Natural killer cell (primary cell): ENCODE measurements around the gene RAB1A. TPM values are rescaled to one million over a fixed set of nuclear protein-coding genes. Genes with fewer than 3 reads are reported as not detected.
A peak's percentile ranks its signal among the peaks of the same experiment; 100 is the strongest.

Experiments used
- ATAC-seq, 3 donors: fragments of 150-1000 bp in 2 of 3; fragments of 200-7000 bp in 1 of 3; cut with Tn5 transposase; 1 replicate in 1 of 3; 2 replicates in 2 of 3; pipeline ENCODE4 v1.10.0; 2021; ENCODE audit warnings: mild to moderate bottlenecking in 2 of 3, moderate library complexity in 2 of 3
- DNase-seq, 2 donors: peaks; one replicate each; pipeline versions ENCODE4 v3.0.0 to v3.0.0-alpha.2; 2013 to 2021; ENCODE audit warnings: mixed read lengths in 1 of 2
- H3K27ac ChIP-seq: one replicate; pipeline ENCODE4 v1.5.1; 2013; ENCODE audit warnings: mild to moderate bottlenecking, low read length
- H3K27me3 ChIP-seq: one replicate; pipeline ENCODE4 v1.6.1; 2013; ENCODE audit warnings: low read length; ENCODE audit not compliant: control insufficient read depth, insufficient read depth
- H3K36me3 ChIP-seq: one replicate; pipeline ENCODE4 v1.6.1; 2013; ENCODE audit warnings: low read length; ENCODE audit not compliant: control insufficient read depth, insufficient read depth
- H3K4me1 ChIP-seq: one replicate; pipeline ENCODE4 v1.6.1; 2013; ENCODE audit warnings: low read length; ENCODE audit not compliant: control insufficient read depth, insufficient read depth
- H3K4me3 ChIP-seq: one replicate; pipeline ENCODE4 v1.5.1; 2013; ENCODE audit warnings: low read length
- H3K9me3 ChIP-seq: one replicate; pipeline ENCODE4 v1.6.1; 2013; ENCODE audit warnings: low read length; ENCODE audit not compliant: control insufficient read depth, insufficient read depth
- H3K27ac Mint-ChIP-seq, 2 donors: one replicate each; pipeline ENCODE4 v1.8.0; 2022; ENCODE audit warnings: mild to moderate bottlenecking in 2 of 2, mixed read lengths in 2 of 2, moderate library complexity in 1 of 2
- H3K27me3 Mint-ChIP-seq, 2 donors: one replicate each; pipeline ENCODE4 v1.8.0; 2022; ENCODE audit warnings: low read depth in 2 of 2, mixed read lengths in 2 of 2
- H3K36me3 Mint-ChIP-seq: one replicate; pipeline ENCODE4 v1.8.0; 2022; ENCODE audit warnings: mixed read lengths
- H3K4me1 Mint-ChIP-seq, 2 donors: one replicate each; pipeline ENCODE4 v1.8.0; 2022; ENCODE audit warnings: mixed read lengths in 2 of 2
- H3K4me3 Mint-ChIP-seq: one replicate; pipeline ENCODE4 v1.8.0; 2022; ENCODE audit warnings: mild to moderate bottlenecking, moderate library complexity, mixed read lengths
- H3K9me3 Mint-ChIP-seq, 2 donors: one replicate each; pipeline ENCODE4 v1.8.0; 2022; ENCODE audit warnings: mixed read lengths in 2 of 2
- WGBS: methylation state at CpG from one replicate; pipeline ENCODE4 v1.1.7; 2013; ENCODE audit warnings: missing lambda C conversion rate; ENCODE audit not compliant: insufficient coverage; 5-methylcytosine and 5-hydroxymethylcytosine counted together
- intact Hi-C: fragments of 100-400 bp; cut with micrococcal nuclease; formaldehyde crosslinking; loops from one replicate; pipeline ENCODE4 v1.14.2; 2022
- total RNA-seq, 4 donors: library from RNA; stranded (reverse); fragments of 120-200 nt in 1 of 4; gene quantifications; one replicate each; pipeline versions ENCODE4 v1.2.3 to v1.2.4, GENCODE V29; 2013 to 2022
- TF ChIP-seq, protein P1 (sequence below): fragments of 200-600 bp; IDR thresholded peaks from one replicate; pipeline ENCODE4 v1.8.0; 2022; ENCODE audit warnings: antibody characterized with exemption

The RAB1A gene
- total RNA-seq, 3 donors from 2014 or later (not counting 1 experiment from before 2014, with no cell fraction given): 83.5 to 101 (median 93.6) TPM

DNA sequence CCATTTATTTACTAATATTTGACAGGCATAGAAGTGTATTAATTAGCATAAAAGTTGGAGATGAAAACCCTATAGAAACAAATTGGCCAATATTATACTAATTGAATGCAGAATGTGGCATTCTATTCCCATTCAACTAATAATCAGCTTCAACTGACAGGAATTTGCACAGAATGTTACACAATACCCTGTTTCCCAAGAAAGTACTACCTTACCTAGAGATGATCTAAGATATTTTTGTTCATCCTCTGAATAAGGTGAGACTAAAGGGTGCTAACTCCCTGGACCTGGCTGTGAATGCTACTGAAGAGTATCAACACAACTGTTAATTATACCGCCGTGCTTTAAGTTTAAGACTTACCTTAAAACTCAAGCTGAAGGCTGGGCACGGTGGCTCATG is 44.8 kb downstream of the RAB1A start:
- no peaks in the 10 kb centered on the region for H3K9me3 Mint-ChIP-seq
- no peak for ATAC-seq
- H3K36me3 ChIP-seq: peaks cover 68% of the 10 kb centered on the region
- peaks cover 26 to 38% of the 10 kb centered on the region in 2 donors for H3K4me1 Mint-ChIP-seq
- H3K27ac ChIP-seq: no peak overlapping the region
- DNase-seq: no peak
- no peaks in the 10 kb centered on the region for H3K27me3 ChIP-seq
- no peaks in the 10 kb centered on the region for H3K36me3 Mint-ChIP-seq
- TF ChIP-seq, protein P1, sequence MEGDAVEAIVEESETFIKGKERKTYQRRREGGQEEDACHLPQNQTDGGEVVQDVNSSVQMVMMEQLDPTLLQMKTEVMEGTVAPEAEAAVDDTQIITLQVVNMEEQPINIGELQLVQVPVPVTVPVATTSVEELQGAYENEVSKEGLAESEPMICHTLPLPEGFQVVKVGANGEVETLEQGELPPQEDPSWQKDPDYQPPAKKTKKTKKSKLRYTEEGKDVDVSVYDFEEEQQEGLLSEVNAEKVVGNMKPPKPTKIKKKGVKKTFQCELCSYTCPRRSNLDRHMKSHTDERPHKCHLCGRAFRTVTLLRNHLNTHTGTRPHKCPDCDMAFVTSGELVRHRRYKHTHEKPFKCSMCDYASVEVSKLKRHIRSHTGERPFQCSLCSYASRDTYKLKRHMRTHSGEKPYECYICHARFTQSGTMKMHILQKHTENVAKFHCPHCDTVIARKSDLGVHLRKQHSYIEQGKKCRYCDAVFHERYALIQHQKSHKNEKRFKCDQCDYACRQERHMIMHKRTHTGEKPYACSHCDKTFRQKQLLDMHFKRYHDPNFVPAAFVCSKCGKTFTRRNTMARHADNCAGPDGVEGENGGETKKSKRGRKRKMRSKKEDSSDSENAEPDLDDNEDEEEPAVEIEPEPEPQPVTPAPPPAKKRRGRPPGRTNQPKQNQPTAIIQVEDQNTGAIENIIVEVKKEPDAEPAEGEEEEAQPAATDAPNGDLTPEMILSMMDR: no peak
- no peak overlapping the region for H3K4me3 ChIP-seq
- no peak overlapping the region for H3K27ac Mint-ChIP-seq
- intact Hi-C loops: no loop called here
- 100% methylated on average over 2 of the region's 3 CpGs for WGBS
- H3K9me3 ChIP-seq: no peaks in the 10 kb centered on the region
- no peak overlapping the region for H3K4me3 Mint-ChIP-seq
- H3K27me3 Mint-ChIP-seq: no peaks in the 10 kb centered on the region
- H3K4me1 ChIP-seq: no peaks in the 10 kb centered on the region

DNA sequence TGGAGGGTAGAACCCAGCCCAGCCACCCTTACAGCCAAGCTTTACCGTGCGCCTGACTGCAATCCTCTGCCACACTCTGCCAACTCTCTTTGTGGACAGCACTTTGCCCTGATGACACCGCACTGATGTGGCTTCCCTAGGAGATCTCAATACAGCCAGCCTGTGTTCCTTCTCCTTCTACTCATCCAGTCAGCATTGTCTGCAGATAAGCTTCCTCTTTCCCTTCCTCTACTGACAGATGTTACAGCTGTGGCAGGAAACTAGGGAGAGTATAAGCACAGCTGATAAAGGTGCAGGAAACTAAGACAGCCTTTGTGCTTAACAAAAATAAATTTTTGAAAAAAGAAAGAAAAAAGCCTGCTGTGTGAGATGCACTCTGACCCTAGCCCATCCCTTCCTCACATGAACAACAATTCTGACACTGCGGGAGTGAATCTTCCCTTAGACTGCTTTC is 48.6 kb downstream of the RAB1A start:
- Histone ChIP-seq H3K4me1 (no peaks in the 10 kb centered on the region), H3K9me3 (no peaks in the 10 kb centered on the region), H3K27ac (no peak overlapping the region), H3K4me3 (no peak overlapping the region), H3K27me3 (no peaks in the 10 kb centered on the region), H3K36me3 (peaks cover 63% of the 10 kb centered on the region)
- no peaks in the 10 kb centered on the region for H3K36me3 Mint-ChIP-seq
- H3K27ac Mint-ChIP-seq: peak overlapping the region; percentile 54 to 61
- no peaks in the 10 kb centered on the region for H3K9me3 Mint-ChIP-seq
- ATAC-seq (peak; percentile 12 to 45 (median 35)), DNase-seq (no peak)
- no peaks in the 10 kb centered on the region for H3K27me3 Mint-ChIP-seq
- 41% methylated on average over 4 of the region's 4 CpGs for WGBS
- TF ChIP-seq, protein P1: no peak
- H3K4me1 Mint-ChIP-seq: peaks cover 12 to 21% of the 10 kb centered on the region in 2 donors
- intact Hi-C loops: no loop called here
- no peak overlapping the region for H3K4me3 Mint-ChIP-seq

DNA sequence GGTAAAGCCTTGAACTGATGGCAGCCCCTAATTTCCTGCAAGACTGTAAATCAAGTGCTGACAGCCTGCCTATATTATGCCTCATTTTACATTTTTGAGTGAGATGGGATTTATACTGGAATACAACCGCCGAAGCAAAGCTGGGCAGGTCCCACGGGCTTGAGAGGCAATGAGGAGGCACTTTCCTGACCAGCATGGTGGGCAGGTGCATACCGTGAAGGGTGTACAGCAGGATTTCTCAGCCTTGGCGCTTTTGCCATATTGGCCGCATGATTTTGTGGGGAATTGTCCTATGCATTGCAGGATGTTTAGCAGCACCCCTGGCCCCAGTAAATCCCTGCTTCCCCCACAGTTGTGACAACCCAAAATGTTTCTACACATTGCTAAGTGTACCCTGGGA is 50.9 kb downstream of the RAB1A start:
- no peaks in the 10 kb centered on the region for H3K36me3 Mint-ChIP-seq

More for the DNA sequence above, 50.9 kb downstream of the RAB1A start:
- H3K4me1 Mint-ChIP-seq: peaks cover 12 to 21% of the 10 kb centered on the region in 2 donors
- TF ChIP-seq, protein P1: no peak
- H3K9me3 ChIP-seq: no peaks in the 10 kb centered on the region
- DNase-seq (no peak), ATAC-seq (no peak)
- H3K27ac ChIP-seq: no peak overlapping the region
- no peak overlapping the region for H3K4me3 ChIP-seq
- intact Hi-C loops: no loop called here
- no peak overlapping the region for H3K4me3 Mint-ChIP-seq
- no peaks in the 10 kb centered on the region for H3K9me3 Mint-ChIP-seq
- H3K27me3 ChIP-seq: no peaks in the 10 kb centered on the region
- H3K27me3 Mint-ChIP-seq: no peaks in the 10 kb centered on the region
- over 99% methylated on average over 6 of the region's 6 CpGs for whole genome bisulfite sequencing
- H3K27ac Mint-ChIP-seq: no peak overlapping the region
- peaks cover 46% of the 10 kb centered on the region for H3K36me3 ChIP-seq
- no peaks in the 10 kb centered on the region for H3K4me1 ChIP-seq
